OCI-LY7 (cell line): Measurements from ENCODE around the gene SMIM21. TPM values are rescaled to one million over a fixed set of nuclear protein-coding genes. Genes with fewer than 3 reads are reported as not detected.

ENCODE experiments used
- BruUV-seq: library from RNA; stranded (reverse); fragments of 400-500 nt; replicated peaks from 2 replicates; lab custom pipeline; 2021; lab: Mats Ljungman, UMichigan
- CTCF ChIA-PET: fragments of 300-600 bp; sonication (Branson Sonifier 250); formaldehyde crosslinking; loops from one replicate; lab custom pipeline; 2022; ENCODE audit warnings: antibody characterized with exemption; ENCODE audit not compliant: unreplicated experiment; lab: Charles Lee
- POLR2A ChIA-PET: fragments of 300-600 bp; sonication (Branson Sonifier 250); formaldehyde crosslinking; loops from one replicate; lab custom pipeline; 2022; ENCODE audit warnings: antibody characterized with exemption; lab: Charles Lee
- DNase-seq: peaks from one replicate; pipeline ENCODE4 v3.0.0-alpha.2; 2015; ENCODE audit warnings: low spot score
- H2AFZ ChIP-seq: fragments of 200-600 bp; sonication (generic), shearing (Covaris generic); 2 replicates; pipeline ENCODE4 v1.6.1; 2014; ENCODE audit warnings: mild to moderate bottlenecking, antibody characterized with exemption, low read length, moderate library complexity
- H3K27ac ChIP-seq: fragments of 200-600 bp; sonication (generic); 2 replicates; pipeline ENCODE4 v1.5.1; 2014; ENCODE audit warnings: mixed run types, low read depth, mild to moderate bottlenecking, moderate library complexity, low read length, inconsistent platforms; ENCODE audit not compliant: poor library complexity, severe bottlenecking
- H3K36me3 ChIP-seq: fragments of 200-600 bp; sonication (generic); 2 replicates; pipeline ENCODE4 v1.6.1; 2014; ENCODE audit warnings: mild to moderate bottlenecking, antibody characterized with exemption, low read length, moderate library complexity, mixed read lengths; ENCODE audit not compliant: insufficient read depth
- H3K4me1 ChIP-seq: fragments of 200-600 bp; sonication (generic); 2 replicates; pipeline ENCODE4 v1.5.1; 2014; ENCODE audit warnings: mild to moderate bottlenecking, low read length; ENCODE audit not compliant: insufficient read depth, poor library complexity, severe bottlenecking
- H3K4me2 ChIP-seq: fragments of 200-600 bp; sonication (generic); 2 replicates; pipeline ENCODE4 v1.6.1; 2014; ENCODE audit warnings: mild to moderate bottlenecking, low read length
- H3K4me3 ChIP-seq: fragments of 200-600 bp; sonication (generic); 2 replicates; pipeline ENCODE4 v1.5.1; 2014; ENCODE audit warnings: mild to moderate bottlenecking, low read depth, low read length; ENCODE audit not compliant: poor library complexity, severe bottlenecking
- H3K79me2 ChIP-seq: fragments of 200-600 bp; sonication (generic); 2 replicates; pipeline ENCODE4 v1.6.1; 2016; ENCODE audit warnings: low read depth, mild to moderate bottlenecking, low read length, moderate library complexity, mixed read lengths; ENCODE audit not compliant: insufficient read depth
- H3K9me2 ChIP-seq: fragments of 200-600 bp; sonication (generic); 2 replicates; pipeline ENCODE4 v1.6.1; 2016; ENCODE audit warnings: mild to moderate bottlenecking, low read length, mixed read lengths; ENCODE audit not compliant: insufficient read depth
- H3K9me3 ChIP-seq: fragments of 200-600 bp; sonication (generic); 2 replicates; pipeline ENCODE4 v1.6.1; 2014; ENCODE audit warnings: mild to moderate bottlenecking, mixed run types, low read length, mixed read lengths
- H4K20me1 ChIP-seq: fragments of 200-600 bp; sonication (generic); 2 replicates; pipeline ENCODE4 v1.6.1; 2014; ENCODE audit warnings: mild to moderate bottlenecking, antibody characterized with exemption, low read length, moderate library complexity, mixed read lengths; ENCODE audit not compliant: insufficient read depth
- CTCF ChIP-seq: fragments of 200-600 bp; sonication (generic); conservative IDR thresholded peaks from 2 replicates; pipeline ENCODE4 v1.5.1; 2014; ENCODE audit warnings: mild to moderate bottlenecking, antibody characterized with exemption, low read length, moderate library complexity, mixed read lengths
- EZH2phosphoT487 ChIP-seq: fragments of 200-600 bp; sonication (generic); IDR thresholded peaks from 2 replicates; pipeline ENCODE4 v1.6.1; 2018; ENCODE audit warnings: low read depth, borderline replicate concordance, mild to moderate bottlenecking, mixed run types, antibody characterized with exemption, low read length, moderate library complexity, mixed read lengths
- intact Hi-C: fragments of 100-400 bp; cut with micrococcal nuclease; formaldehyde crosslinking; loops from one replicate; pipeline ENCODE4 v1.10.0; 2022; ENCODE audit not compliant: unreplicated experiment
- total RNA-seq, 2 experiments: library from RNA; depleted of rRNA in 1 of 2; stranded (reverse); fragments of >200 nt in 1 of 2; shearing (Covaris generic) in 1 of 2; gene quantifications; 2 replicates each; pipeline ENCODE4 v1.2.3, GENCODE V29; 2014 to 2022

The SMIM21 gene
- total RNA-seq, 2 experiments from 2014 or later, result not detected

- Histone ChIP-seq H3K4me2 (no peak overlapping the region), H2AFZ (no peak overlapping the region), H3K4me3 (no peak overlapping the region), H3K27ac (no peak overlapping the region), H3K4me1 (no peaks in the 10 kb centered on the region), H3K9me3 (no peaks in the 10 kb centered on the region), H3K79me2 (no peaks in the 10 kb centered on the region), H3K36me3 (no peaks in the 10 kb centered on the region), H4K20me1 (no peaks in the 10 kb centered on the region), H3K9me2 (no peaks in the 10 kb centered on the region)
- POLR2A ChIA-PET, result interaction anchor here (0.7 kb wide), 1 partner anchor 1216 kb away, joined by 4 read pairs; no protein-coding TSS in a partner anchor
- BruUV-seq, result no TSS peak
- CTCF ChIA-PET, result no interaction called here
- no peak for TF ChIP-seq EZH2phosphoT487
- TF ChIP-seq CTCF, result no peak
- intact Hi-C loops, result no loop called here
- DNase-seq, result no peak
Observed at GRCh38 chr18:75456199-75456631, 28.7 kb upstream of the SMIM21 start.

GRCh38 chr18:75455249-75456198, 28.0 kb upstream of the SMIM21 start:
- Histone ChIP-seq H3K9me3 (no peaks in the 10 kb centered on the region), H3K4me2 (no peak overlapping the region), H4K20me1 (no peaks in the 10 kb centered on the region), H3K27ac (no peak overlapping the region), H3K9me2 (no peaks in the 10 kb centered on the region), H3K4me3 (no peak overlapping the region), H2AFZ (no peak overlapping the region), H3K36me3 (no peaks in the 10 kb centered on the region), H3K79me2 (no peaks in the 10 kb centered on the region), H3K4me1 (no peaks in the 10 kb centered on the region)
- ChIA-PET CTCF (no interaction called here), POLR2A (no interaction called here)
- intact Hi-C loops, result no loop called here
- BruUV-seq, result no TSS peak
- DNase-seq, result no peak
- TF ChIP-seq CTCF (no peak), EZH2phosphoT487 (no peak)
